B cell (primary cell): ENCODE measurements around the gene VAV2. TPM values are rescaled to one million over a fixed set of nuclear protein-coding genes. Genes with fewer than 3 reads are reported as not detected.
A peak's percentile ranks its signal among the peaks of the same experiment; 100 is the strongest.

Experiments used
- ATAC-seq: fragments of 200-7000 bp; cut with Tn5 transposase; one replicate; pipeline ENCODE4 v1.10.0; 2021; ENCODE audit warnings: low read depth, mild to moderate bottlenecking, moderate number of reproducible peaks, moderate library complexity
- CTCF ChIA-PET: fragments of 350-600 bp; sonication (Branson Sonifier 250); formaldehyde crosslinking; loops from one replicate; lab custom pipeline; 2021; ENCODE audit warnings: antibody characterized with exemption, inconsistent platforms; lab: Charles Lee
- POLR2A ChIA-PET: fragments of 350-600 bp; sonication (Branson Sonifier 250); formaldehyde crosslinking; loops from one replicate; lab custom pipeline; 2021; ENCODE audit warnings: antibody characterized with exemption; lab: Charles Lee
- DNase-seq: peaks from one replicate; pipeline ENCODE4 v3.0.0; 2013
- H2AFZ ChIP-seq: 2 replicates; pipeline ENCODE4 v1.6.1; 2012; ENCODE audit warnings: mild to moderate bottlenecking, low read depth, low read length; ENCODE audit not compliant: insufficient read depth, poor library complexity, severe bottlenecking
- H3K27ac ChIP-seq, 2 donors: 1 replicate in 1 of 2; 2 replicates in 1 of 2; pipeline ENCODE4 v1.5.1; 2012 to 2013; ENCODE audit warnings: low read length in 2 of 2, mild to moderate bottlenecking in 2 of 2, moderate library complexity in 1 of 2
- H3K27me3 ChIP-seq, 4 experiments: fragments of 200-600 bp in 1 of 4; sonication (generic) in 1 of 4; replicated peaks in 1 of 4; 1 replicate in 2 of 4; 2 replicates in 2 of 4; pipeline versions ENCODE4 v1.6.1 to v1.7.0; 2013 to 2016; ENCODE audit warnings: low read length in 3 of 4, mild to moderate bottlenecking in 2 of 4, mixed read lengths in 1 of 4, moderate library complexity in 1 of 4; ENCODE audit not compliant: insufficient read depth in 4 of 4, control insufficient read depth in 3 of 4; ENCODE audit errors: control extremely low read depth in 1 of 4
- H3K36me3 ChIP-seq, 2 experiments: replicated peaks in 1 of 2; 1 replicate in 1 of 2; 2 replicates in 1 of 2; pipeline versions ENCODE4 v1.6.1 to v1.7.1; 2013; ENCODE audit warnings: low read length in 1 of 2; ENCODE audit not compliant: insufficient read depth in 2 of 2, control insufficient read depth in 1 of 2; ENCODE audit errors: control extremely low read depth in 1 of 2, extremely low read depth in 1 of 2
- H3K4me1 ChIP-seq, 2 donors: fragments of 200-600 bp in 1 of 2; sonication (generic) in 1 of 2; 1 replicate in 1 of 2; 2 replicates in 1 of 2; pipeline versions ENCODE4 v1.5.1 to v1.6.1; 2013 to 2017; ENCODE audit warnings: low read length in 2 of 2; ENCODE audit not compliant: control insufficient read depth in 2 of 2, insufficient read depth in 2 of 2
- H3K4me2 ChIP-seq: replicated peaks from 2 replicates; pipeline ENCODE3; 2012; ENCODE audit warnings: mild to moderate bottlenecking, low read depth, low read length; ENCODE audit not compliant: poor library complexity, severe bottlenecking
- H3K4me3 ChIP-seq, 5 experiments: fragments of 200-600 bp in 1 of 5; sonication (generic) in 1 of 5; 1 replicate in 3 of 5; 2 replicates in 2 of 5; pipeline versions ENCODE4 v1.5.1 to v1.7.0; 2011 to 2016; ENCODE audit warnings: low read length in 4 of 5, mild to moderate bottlenecking in 4 of 5, low read depth in 2 of 5, control low read depth in 1 of 5, moderate library complexity in 1 of 5; ENCODE audit not compliant: insufficient read depth in 1 of 5; ENCODE audit errors: control extremely low read depth in 1 of 5, extremely low read depth in 1 of 5
- H3K79me2 ChIP-seq: fragments of 200-600 bp; sonication (generic); one replicate; pipeline ENCODE4 v1.6.0; 2016; ENCODE audit warnings: low read length; ENCODE audit not compliant: control insufficient read depth, insufficient read depth
- H3K9ac ChIP-seq: fragments of 200-600 bp; sonication (generic); 2 replicates; pipeline ENCODE4 v1.6.1; 2017; ENCODE audit warnings: mild to moderate bottlenecking, low read length, moderate library complexity
- H3K9me3 ChIP-seq, 3 donors: one replicate each; pipeline versions ENCODE4 v1.6.1 to v1.7.1; 2013; ENCODE audit warnings: low read length in 2 of 3; ENCODE audit not compliant: control insufficient read depth in 2 of 3, insufficient read depth in 1 of 3; ENCODE audit errors: control extremely low read depth in 1 of 3
- H4K20me1 ChIP-seq: 2 replicates; pipeline ENCODE4 v1.6.0; 2012; ENCODE audit warnings: mild to moderate bottlenecking, low read length; ENCODE audit not compliant: insufficient read depth, control insufficient read depth, poor library complexity, severe bottlenecking
- H3K27ac Mint-ChIP-seq: one replicate; pipeline ENCODE4 v1.8.0; 2021; ENCODE audit warnings: mixed read lengths
- H3K27me3 Mint-ChIP-seq: one replicate; pipeline ENCODE4 v1.8.0; 2021; ENCODE audit warnings: mixed read lengths
- H3K4me1 Mint-ChIP-seq: one replicate; pipeline ENCODE4 v1.8.0; 2021; ENCODE audit warnings: mixed read lengths
- H3K4me3 Mint-ChIP-seq: one replicate; pipeline ENCODE4 v1.8.0; 2021; ENCODE audit warnings: mixed read lengths
- H3K9me3 Mint-ChIP-seq: one replicate; pipeline ENCODE4 v1.8.0; 2022; ENCODE audit warnings: mixed read lengths; ENCODE audit not compliant: insufficient read depth
- CTCF ChIP-seq: fragments of 200-600 bp; IDR thresholded peaks from one replicate; pipeline ENCODE4 v1.8.0; 2022; ENCODE audit warnings: antibody characterized with exemption, mild to moderate bottlenecking
- EZH2 ChIP-seq: IDR thresholded peaks from 2 replicates; pipeline ENCODE4 v1.6.1; 2012; ENCODE audit warnings: borderline replicate concordance, low read depth, mild to moderate bottlenecking, moderate library complexity, low read length; ENCODE audit not compliant: insufficient read depth, poor library complexity, severe bottlenecking
- WGBS: methylation state at CpG from one replicate; pipeline ENCODE4 v1.1.5; 2013; ENCODE audit warnings: missing lambda C conversion rate; ENCODE audit not compliant: insufficient coverage; 5-methylcytosine and 5-hydroxymethylcytosine counted together
- intact Hi-C: fragments of 100-400 bp; cut with micrococcal nuclease; formaldehyde crosslinking; loops from one replicate; pipeline ENCODE4 v1.10.0; 2022
- polyA plus RNA-seq: library from polyadenylated mRNA; depleted of rRNA; stranded (reverse); fragments of >200 nt; gene quantifications from 2 replicates; pipeline ENCODE4 v1.2.3, GENCODE V29; 2012
- total RNA-seq, 2 donors: library from RNA; stranded (reverse); fragments of 120-200 nt in 1 of 2; gene quantifications; 1 replicate in 1 of 2; 2 replicates in 1 of 2; pipeline versions ENCODE4 v1.2.3 to v1.2.4, GENCODE V29; 2013 to 2022

Gene VAV2
- total and polyA plus RNA-seq, 2 donors (not counting 1 experiment from before 2014, with no cell fraction given), result 34.4 to 128 TPM

- H3K9ac ChIP-seq, result no peak overlapping the region
- POLR2A ChIA-PET, result interaction anchor here (0.6 kb wide), 1 partner anchor 1081 kb away, joined by 3 read pairs; no protein-coding TSS in a partner anchor
- TF ChIP-seq CTCF, result no peak
- TF ChIP-seq EZH2, result no peak
- DNase-seq (no peak), ATAC-seq (no peak)
- no peak overlapping the region for H3K27ac ChIP-seq
- peaks cover 4% of the 10 kb centered on the region for H3K79me2 ChIP-seq
- peaks cover 6 to 19% of the 10 kb centered on the region in 2 donors for H3K4me1 ChIP-seq
- H3K9me3 ChIP-seq, result peaks cover 0 to 5% (median 0%) of the 10 kb centered on the region in 3 donors
- H2AFZ ChIP-seq, result no peak overlapping the region
- WGBS, result 96% methylated on average over 7 of the region's 7 CpGs
- Mint-ChIP-seq H3K4me1 (peaks cover 11% of the 10 kb centered on the region), H3K27me3 (no peaks in the 10 kb centered on the region), H3K9me3 (no peaks in the 10 kb centered on the region), H3K27ac (no peak overlapping the region), H3K4me3 (peak overlapping the region; percentile 64)
- no peak overlapping the region for H3K4me2 ChIP-seq
- H3K27me3 ChIP-seq, result no peaks in the 10 kb centered on the region
- no peak overlapping the region for H3K4me3 ChIP-seq
- H3K36me3 ChIP-seq, result peaks cover 0 to 30% of the 10 kb centered on the region in 2 experiments
- peaks cover 13% of the 10 kb centered on the region for H4K20me1 ChIP-seq
- intact Hi-C loops, result no loop called here
- CTCF ChIA-PET, result no interaction called here
Measured at GRCh38 chr9:134027561-134027960, 35.4 kb upstream of the VAV2 start.

GRCh38 chr9:134026981-134027380 is 34.9 kb upstream of the VAV2 start:
- ChIA-PET CTCF (interaction anchor here (1.4 kb wide), 1 partner anchor 29 kb away, joined by 4 read pairs; no protein-coding TSS in a partner anchor), POLR2A (interaction anchor here (0.6 kb wide), 1 partner anchor 1080 kb away, joined by 3 read pairs; no protein-coding TSS in a partner anchor)
- Histone ChIP-seq H3K9ac (no peak overlapping the region), H3K27me3 (no peaks in the 10 kb centered on the region), H2AFZ (no peak overlapping the region), H3K79me2 (peaks cover 4% of the 10 kb centered on the region), H3K36me3 (peaks cover 0 to 25% of the 10 kb centered on the region in 2 experiments), H4K20me1 (peaks cover 13% of the 10 kb centered on the region), H3K4me3 (no peak overlapping the region), H3K4me2 (no peak overlapping the region), H3K9me3 (peaks cover 0 to 4% (median 0%) of the 10 kb centered on the region in 3 donors), H3K27ac (no peak overlapping the region), H3K4me1 (peaks cover 6 to 19% of the 10 kb centered on the region in 2 donors)
- Mint-ChIP-seq H3K4me3 (peak overlapping the region; percentile 64), H3K4me1 (peaks cover 11% of the 10 kb centered on the region), H3K27ac (no peak overlapping the region), H3K9me3 (no peaks in the 10 kb centered on the region), H3K27me3 (no peaks in the 10 kb centered on the region)
- no peak for TF ChIP-seq CTCF
- TF ChIP-seq EZH2, result no peak
- WGBS, result 96% methylated on average over 7 of the region's 8 CpGs
- DNase-seq, result no peak
- ATAC-seq, result no peak
- intact Hi-C loops, result no loop called here
